Peyer's patch (tissue), 4 donors: ENCODE data around the gene GPRC5A. TPM values are rescaled to one million over a fixed set of nuclear protein-coding genes. Genes with fewer than 3 reads are reported as not detected.

Source experiments
- DNase-seq, 3 donors: peaks; one replicate each; pipeline ENCODE4 v3.0.0-alpha.2; 2017 to 2019
- H3K27ac ChIP-seq, 4 donors: fragments of 200-600 bp; sonication (generic); one replicate each; pipeline ENCODE4 v1.5.1; 2016 to 2019
- H3K27me3 ChIP-seq, 2 donors: fragments of 200-600 bp; sonication (generic); one replicate each; pipeline ENCODE4 v1.5.1; 2019
- H3K36me3 ChIP-seq, 3 donors: fragments of 200-600 bp; sonication (generic); one replicate each; pipeline ENCODE4 v1.5.1; 2016 to 2019
- H3K4me1 ChIP-seq, 4 donors: fragments of 200-600 bp; sonication (generic); one replicate each; pipeline ENCODE4 v1.5.1; 2016 to 2019
- H3K4me3 ChIP-seq, 4 donors: fragments of 200-600 bp; sonication (generic); 1 replicate in 3 of 4; 2 replicates in 1 of 4; pipeline ENCODE4 v1.5.1; 2016 to 2019; ENCODE audit warnings: mild to moderate bottlenecking in 1 of 4
- H3K9me3 ChIP-seq, 4 donors: fragments of 200-600 bp; sonication (generic); one replicate each; pipeline ENCODE4 v1.5.1; 2016 to 2019; ENCODE audit warnings: mild to moderate bottlenecking in 1 of 4
- POLR2A ChIP-seq, 2 donors: fragments of 450-650 bp; IDR thresholded peaks; one replicate each; pipeline ENCODE4 v1.5.1; 2017; ENCODE audit warnings: antibody characterized with exemption in 2 of 2, mild to moderate bottlenecking in 2 of 2, moderate library complexity in 2 of 2
- total RNA-seq, 4 donors: library from RNA; depleted of rRNA; stranded (reverse); fragments of >200 nt; gene quantifications; one replicate each; pipeline ENCODE4 v1.1.0, GENCODE V29; 2016
- TF ChIP-seq, protein P1 (sequence below), 6 experiments: fragments of 450-650 bp in 4 of 6; fragments of 200-600 bp in 2 of 6; sonication (generic) in 1 of 6; IDR thresholded peaks; one replicate each; pipeline ENCODE4 v1.5.1; 2017 to 2019; ENCODE audit warnings: antibody characterized with exemption in 6 of 6, mild to moderate bottlenecking in 3 of 6, moderate library complexity in 1 of 6

The GPRC5A gene
- total RNA-seq, 4 donors from 2014 or later: 16.5 to 106 (median 91.1) TPM

DNA sequence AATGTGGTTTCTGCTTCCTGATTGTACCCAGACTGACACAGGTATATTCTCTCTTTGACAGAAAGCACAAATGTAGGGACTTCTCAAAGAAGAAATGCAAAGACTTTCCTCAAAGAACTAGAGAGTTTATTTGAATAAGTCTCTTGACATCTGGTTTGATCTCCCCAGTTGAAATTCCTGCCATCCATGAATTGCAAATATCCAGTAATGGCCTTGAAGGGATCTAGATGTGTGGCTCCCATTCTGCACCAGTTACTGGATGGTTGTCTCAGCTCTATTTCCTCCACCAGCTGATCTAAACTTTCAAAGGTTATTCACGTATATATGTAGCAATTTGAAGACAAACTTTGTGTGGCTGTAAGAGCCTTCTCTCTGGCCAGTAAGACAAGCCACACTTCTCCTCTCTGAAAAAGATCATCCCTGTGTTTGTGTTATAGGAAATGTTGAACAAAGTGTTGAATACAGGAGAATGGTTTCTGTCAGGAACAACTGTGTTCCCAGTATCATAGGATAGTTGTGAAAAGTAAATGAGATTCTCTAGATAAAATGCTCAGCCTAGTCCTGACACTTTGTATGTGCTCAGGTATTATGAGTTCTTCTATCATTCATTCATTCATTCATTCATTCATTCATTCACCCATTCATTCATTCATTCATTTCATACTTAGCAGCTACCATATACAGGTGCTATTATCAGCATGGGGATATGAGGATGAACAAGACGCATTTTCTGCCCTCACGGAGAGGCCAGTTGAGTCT lies 22.7 kb upstream of the GPRC5A start:
- Histone ChIP-seq H3K4me1 (peaks cover 0 to 13% (median 0%) of the 10 kb centered on the region in 4 donors), H3K9me3 (no peaks in the 10 kb centered on the region), H3K36me3 (no peaks in the 10 kb centered on the region), H3K27me3 (no peaks in the 10 kb centered on the region), H3K4me3 (no peak overlapping the region), H3K27ac (no peak overlapping the region)
- TF ChIP-seq POLR2A (IDR thresholded peaks at IDR 0.05): no peak
- TF ChIP-seq, protein P1, sequence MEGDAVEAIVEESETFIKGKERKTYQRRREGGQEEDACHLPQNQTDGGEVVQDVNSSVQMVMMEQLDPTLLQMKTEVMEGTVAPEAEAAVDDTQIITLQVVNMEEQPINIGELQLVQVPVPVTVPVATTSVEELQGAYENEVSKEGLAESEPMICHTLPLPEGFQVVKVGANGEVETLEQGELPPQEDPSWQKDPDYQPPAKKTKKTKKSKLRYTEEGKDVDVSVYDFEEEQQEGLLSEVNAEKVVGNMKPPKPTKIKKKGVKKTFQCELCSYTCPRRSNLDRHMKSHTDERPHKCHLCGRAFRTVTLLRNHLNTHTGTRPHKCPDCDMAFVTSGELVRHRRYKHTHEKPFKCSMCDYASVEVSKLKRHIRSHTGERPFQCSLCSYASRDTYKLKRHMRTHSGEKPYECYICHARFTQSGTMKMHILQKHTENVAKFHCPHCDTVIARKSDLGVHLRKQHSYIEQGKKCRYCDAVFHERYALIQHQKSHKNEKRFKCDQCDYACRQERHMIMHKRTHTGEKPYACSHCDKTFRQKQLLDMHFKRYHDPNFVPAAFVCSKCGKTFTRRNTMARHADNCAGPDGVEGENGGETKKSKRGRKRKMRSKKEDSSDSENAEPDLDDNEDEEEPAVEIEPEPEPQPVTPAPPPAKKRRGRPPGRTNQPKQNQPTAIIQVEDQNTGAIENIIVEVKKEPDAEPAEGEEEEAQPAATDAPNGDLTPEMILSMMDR (IDR thresholded peaks at IDR 0.05): no peak
- DNase-seq: no peak

DNA sequence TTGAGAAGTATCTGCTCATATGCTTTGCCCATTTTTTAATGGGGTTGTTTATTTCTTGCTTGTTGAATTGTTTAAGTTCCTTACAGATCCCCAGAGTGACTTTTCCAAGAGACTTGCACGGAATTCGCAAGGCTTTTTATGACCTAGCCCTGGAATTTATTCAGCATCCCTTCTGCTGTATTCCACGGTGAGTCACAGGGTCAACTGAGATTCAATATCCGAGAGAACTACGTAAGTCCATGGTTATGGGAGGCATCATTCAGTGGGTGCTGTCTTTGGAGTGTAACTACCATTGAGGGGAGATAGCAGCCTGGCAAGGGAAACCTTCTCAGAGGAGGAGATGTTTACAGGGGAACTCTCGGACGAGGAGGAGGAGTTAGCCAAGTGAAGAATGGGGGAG lies 20.9 kb upstream of the GPRC5A start:
- H3K36me3 ChIP-seq: no peaks in the 10 kb centered on the region
- H3K27ac ChIP-seq: no peak overlapping the region
- H3K4me3 ChIP-seq: no peak overlapping the region
- H3K9me3 ChIP-seq: no peaks in the 10 kb centered on the region
- no peaks in the 10 kb centered on the region for H3K27me3 ChIP-seq
- H3K4me1 ChIP-seq: peaks cover 0 to 13% (median 0%) of the 10 kb centered on the region in 4 donors
- no peak for TF ChIP-seq POLR2A (IDR thresholded peaks at IDR 0.05)
- TF ChIP-seq, protein P1 (IDR thresholded peaks at IDR 0.05): no peak
- no peak for DNase-seq

DNA sequence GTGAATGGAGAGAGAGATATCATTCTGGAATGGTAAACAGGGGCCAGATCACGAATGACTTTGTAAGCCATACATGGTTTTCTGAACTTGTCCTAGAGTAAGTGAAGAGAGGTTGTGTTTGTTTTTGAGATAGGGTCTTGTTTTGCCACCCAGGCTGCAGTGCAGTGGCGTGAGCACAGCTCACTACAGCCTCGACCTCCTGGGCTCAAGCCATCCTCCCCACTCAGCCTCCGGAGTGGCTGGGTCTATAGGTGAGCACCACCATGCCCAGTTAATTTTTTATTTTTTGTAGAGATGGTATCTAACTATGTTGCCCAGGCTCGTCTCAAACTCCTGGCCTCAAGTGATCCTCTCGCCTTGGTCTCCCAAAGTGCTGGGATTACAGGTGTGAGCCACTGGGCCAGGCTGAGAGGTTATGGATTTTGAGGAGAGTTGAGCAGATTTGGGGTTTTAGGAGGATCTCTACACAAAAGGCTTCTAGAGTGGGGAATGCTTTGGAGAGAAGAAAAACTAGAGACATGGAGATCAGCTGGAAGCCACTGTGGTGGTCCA lies 19.7 kb upstream of the GPRC5A start:
- no peak overlapping the region for H3K4me3 ChIP-seq
- H3K27ac ChIP-seq: peak overlapping the region in 1 of 4 donors; percentile 47
- TF ChIP-seq, protein P1 (IDR thresholded peaks at IDR 0.05): no peak
- TF ChIP-seq POLR2A (IDR thresholded peaks at IDR 0.05): no peak

DNA sequence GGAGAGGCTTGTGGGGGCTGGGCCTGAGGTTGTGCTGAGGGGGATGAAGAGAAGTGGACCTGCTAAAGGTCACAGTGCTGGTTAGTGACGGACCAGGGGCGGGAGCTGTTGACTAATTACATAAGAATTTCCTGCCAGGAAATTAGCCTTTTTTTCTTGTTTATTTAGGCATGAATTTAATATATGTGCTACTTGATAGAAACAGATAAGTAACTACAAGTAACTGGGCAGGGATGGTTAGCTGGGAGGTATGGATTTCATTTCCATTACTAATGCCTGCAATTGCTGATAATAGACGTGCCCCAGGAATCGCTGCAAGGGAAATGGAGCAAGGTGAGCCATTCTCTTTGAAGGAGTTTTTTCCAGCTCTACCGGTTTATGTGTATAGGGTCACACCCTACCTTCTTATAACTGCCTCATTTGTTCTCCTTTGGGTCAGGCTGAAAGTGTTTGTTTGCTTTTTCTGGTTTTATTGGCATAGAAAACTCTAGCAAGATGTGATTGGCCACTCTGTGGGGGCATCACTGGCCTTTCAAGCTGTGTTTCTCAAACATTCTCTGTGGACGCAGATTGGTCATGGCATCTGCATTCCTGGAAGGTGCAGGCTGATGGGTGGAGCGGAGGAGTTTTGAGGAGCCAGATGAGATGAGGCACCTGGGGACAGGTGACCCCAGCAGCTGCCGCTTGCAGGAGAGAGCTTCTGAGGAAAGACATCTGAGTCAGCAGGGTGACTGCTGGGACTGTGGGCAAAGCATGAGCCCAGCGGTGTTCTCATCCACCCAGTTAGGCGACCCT lies 19.0 kb upstream of the GPRC5A start:
- peaks cover 0 to 13% (median 0%) of the 10 kb centered on the region in 4 donors for H3K4me1 ChIP-seq
- H3K36me3 ChIP-seq: no peaks in the 10 kb centered on the region
- DNase-seq: peak in 1 of 3 donors; percentile 65
- H3K27ac ChIP-seq: peak overlapping the region in 1 of 4 donors; percentile 47
- H3K4me3 ChIP-seq: no peak overlapping the region
- TF ChIP-seq POLR2A (IDR thresholded peaks at IDR 0.05): no peak
- TF ChIP-seq, protein P1 (IDR thresholded peaks at IDR 0.05): no peak
- H3K9me3 ChIP-seq: no peaks in the 10 kb centered on the region
- H3K27me3 ChIP-seq: no peaks in the 10 kb centered on the region

More for the DNA sequence above, 19.7 kb upstream of the GPRC5A start:
- DNase-seq: no peak
- H3K36me3 ChIP-seq: no peaks in the 10 kb centered on the region
- H3K4me1 ChIP-seq: peaks cover 0 to 13% (median 0%) of the 10 kb centered on the region in 4 donors
- H3K9me3 ChIP-seq: no peaks in the 10 kb centered on the region
- no peaks in the 10 kb centered on the region for H3K27me3 ChIP-seq

DNA sequence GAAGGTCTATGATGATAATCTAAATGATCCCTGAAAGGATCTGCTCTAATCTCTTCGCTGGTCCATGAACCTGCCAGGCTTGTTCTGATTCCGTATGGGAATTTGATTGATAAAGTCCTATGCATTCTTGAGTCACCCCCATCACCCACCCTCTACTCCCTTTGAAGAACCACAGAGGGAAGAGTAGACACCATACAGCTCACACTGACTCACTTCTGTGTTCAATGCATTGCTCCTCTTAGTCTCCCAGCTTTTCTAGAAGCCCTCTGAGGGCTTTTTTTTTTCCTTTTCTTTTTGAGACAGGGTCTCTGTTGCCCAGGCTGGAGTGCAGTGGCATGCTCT lies 18.5 kb upstream of the GPRC5A start:
- peaks cover 0 to 13% (median 0%) of the 10 kb centered on the region in 4 donors for H3K4me1 ChIP-seq
- no peak overlapping the region for H3K4me3 ChIP-seq
- no peaks in the 10 kb centered on the region for H3K27me3 ChIP-seq
- H3K36me3 ChIP-seq: no peaks in the 10 kb centered on the region
- H3K9me3 ChIP-seq: no peaks in the 10 kb centered on the region
- peak overlapping the region in 1 of 4 donors; percentile 47 for H3K27ac ChIP-seq
- DNase-seq: no peak
- TF ChIP-seq, protein P1 (IDR thresholded peaks at IDR 0.05): no peak
- TF ChIP-seq POLR2A (IDR thresholded peaks at IDR 0.05): no peak
